Kidney (tissue), 14 donors: Measurements from ENCODE around the gene CSNK1G1. TPM values are rescaled to one million over a fixed set of nuclear protein-coding genes. Genes with fewer than 3 reads are reported as not detected.

Source experiments
- DNase-seq, 5 donors: peaks; one replicate each; pipeline ENCODE4 v3.0.0-alpha.2; 2013 to 2020
- FAIRE-seq: peaks from 2 replicates; lab custom pipeline; 2012; peaks lifted over from hg19 to GRCh38; lab: Jason Lieb, UNC
- H3K27ac ChIP-seq, 2 donors: one replicate each; pipeline ENCODE4 v1.7.0; 2013; ENCODE audit warnings: low read depth in 2 of 2, low read length in 2 of 2, inconsistent platforms in 1 of 2
- H3K27me3 ChIP-seq: one replicate; pipeline ENCODE4 v1.7.1; 2013; ENCODE audit warnings: low read length, inconsistent platforms; ENCODE audit not compliant: control insufficient read depth, insufficient read depth
- H3K36me3 ChIP-seq, 3 donors: one replicate each; pipeline versions ENCODE4 v1.7.0 to v1.7.1; 2013; ENCODE audit warnings: low read length in 3 of 3, control low read depth in 1 of 3, inconsistent platforms in 1 of 3; ENCODE audit not compliant: insufficient read depth in 3 of 3, control insufficient read depth in 2 of 3
- H3K4me1 ChIP-seq, 3 donors: one replicate each; pipeline versions ENCODE4 v1.7.0 to v1.7.1; 2013; ENCODE audit warnings: low read length in 3 of 3, inconsistent platforms in 1 of 3, low read depth in 1 of 3; ENCODE audit not compliant: control insufficient read depth in 2 of 3, insufficient read depth in 2 of 3
- H3K4me3 ChIP-seq, 3 donors: one replicate each; pipeline versions ENCODE4 v1.7.0 to v1.8.1; 2013; ENCODE audit warnings: low read length in 3 of 3, control low read depth in 1 of 3, inconsistent platforms in 1 of 3
- H3K9ac ChIP-seq, 3 donors: one replicate each; pipeline versions ENCODE4 v1.7.0 to v1.7.1; 2013; ENCODE audit warnings: low read length in 3 of 3, control low read depth in 1 of 3, inconsistent platforms in 1 of 3
- H3K9me3 ChIP-seq, 3 donors: one replicate each; pipeline versions ENCODE4 v1.7.0 to v1.7.1; 2013; ENCODE audit warnings: low read length in 3 of 3, control low read depth in 1 of 3, inconsistent platforms in 1 of 3; ENCODE audit not compliant: control insufficient read depth in 2 of 3, insufficient read depth in 1 of 3
- CTCF ChIP-seq: IDR thresholded peaks from 3 replicates; pipeline ENCODE4 v1.5.1; 2012; ENCODE audit warnings: mild to moderate bottlenecking, moderate library complexity, borderline replicate concordance; ENCODE audit not compliant: insufficient read depth; ENCODE audit errors: extremely low read depth
- intact Hi-C: fragments of 100-400 bp; cut with DNase I; formaldehyde crosslinking; loops from one replicate; pipeline ENCODE4 v1.11.1; 2022
- polyA plus RNA-seq: library from polyadenylated mRNA; stranded (reverse); fragments of 350-450 nt; fragmentation: Illumina TruSeq; extraction: RNeasy Lipid Tissue Mini Kit (QIAGEN cat#74804); gene quantifications from one replicate; pipeline ENCODE4 v1.2.3, GENCODE V29; 2014; ENCODE audit warnings: low read depth, low replicate concordance; ENCODE audit not compliant: insufficient read depth
- total RNA-seq: library from RNA; stranded (reverse); fragmentation: NEBNext Ultra II Directional; extraction: Animal tissue kit (Norgen Biotek cat#: 25700); gene quantifications from one replicate; pipeline ENCODE4 v1.2.1, GENCODE V29; 2021
- donor health status: control.
- donor health status: control.
- donor health status: control.
- donor health status: control.
- donor health status: control.
- donor health status: DM: yes; HTN: yes; CAD: no.
- donor health status: Normal renal cell carcinoma (clear cell type).

Gene CSNK1G1
- total and polyA plus RNA-seq, 2 donors from 2014 or later: 5.0 to 25.8 TPM

- intact Hi-C loops: no loop called here
- Histone ChIP-seq H3K27ac (no peak overlapping the region), H3K9me3 (no peaks in the 10 kb centered on the region), H3K9ac (no peak overlapping the region), H3K27me3 (no peaks in the 10 kb centered on the region), H3K4me3 (no peak overlapping the region), H3K36me3 (peaks cover 10 to 78% (median 68%) of the 10 kb centered on the region in 3 donors), H3K4me1 (no peaks in the 10 kb centered on the region)
- FAIRE-seq (no peak), DNase-seq (no peak)
- TF ChIP-seq CTCF: no peak
Observed at GRCh38 chr15:64132217-64132616, 223.8 kb downstream of the CSNK1G1 start.

GRCh38 chr15:64131547-64131946, 224.4 kb downstream of the CSNK1G1 start:
- TF ChIP-seq CTCF: no peak
- Histone ChIP-seq H3K9me3 (no peaks in the 10 kb centered on the region), H3K27me3 (no peaks in the 10 kb centered on the region), H3K36me3 (peaks cover 10 to 77% (median 65%) of the 10 kb centered on the region in 3 donors), H3K4me3 (no peak overlapping the region), H3K27ac (no peak overlapping the region), H3K4me1 (no peaks in the 10 kb centered on the region), H3K9ac (no peak overlapping the region)
- FAIRE-seq: no peak
- DNase-seq: no peak
- intact Hi-C loops: no loop called here

- TF ChIP-seq CTCF: no peak
- H3K4me3 ChIP-seq: no peak overlapping the region
- H3K9me3 ChIP-seq: no peaks in the 10 kb centered on the region
- FAIRE-seq (no peak), DNase-seq (no peak)
- no peak overlapping the region for H3K9ac ChIP-seq
- H3K27ac ChIP-seq: no peak overlapping the region
- H3K36me3 ChIP-seq: peaks cover 14 to 69% (median 60%) of the 10 kb centered on the region in 3 donors
- no peaks in the 10 kb centered on the region for H3K4me1 ChIP-seq
- intact Hi-C loops: no loop called here
- no peaks in the 10 kb centered on the region for H3K27me3 ChIP-seq
Observed at GRCh38 chr15:64130159-64130558, 225.8 kb downstream of the CSNK1G1 start.
